Measurements from ENCODE around the gene PLA2G7.

- TF ChIP-seq EP300 (conservative IDR thresholded peaks at IDR 0.05; ENCODE audit: poor library complexity, severe bottlenecking) (no peak), EZH2 (IDR thresholded peaks at IDR 0.05; ENCODE audit: borderline replicate concordance, insufficient read depth, low read length, poor library complexity, severe bottlenecking) (no peak), CTCF (IDR thresholded peaks at IDR 0.05; ENCODE audit: poor library complexity, severe bottlenecking) (no peak), TAF1 (IDR thresholded peaks at IDR 0.05; ENCODE audit: low read depth) (no peak), POLR2AphosphoS5 (IDR thresholded peaks at IDR 0.05) (no peak), RAD21 (conservative IDR thresholded peaks at IDR 0.05) (no peak), MXI1 (conservative IDR thresholded peaks at IDR 0.05; ENCODE audit: poor library complexity, severe bottlenecking) (no peak)
Measured at GRCh38 chr6:46757214-46757596, 22.0 kb upstream of the PLA2G7 start.

Measured in neural cell (in vitro differentiated cells).